ENCODE measurements around the gene SDHC.

DNA sequence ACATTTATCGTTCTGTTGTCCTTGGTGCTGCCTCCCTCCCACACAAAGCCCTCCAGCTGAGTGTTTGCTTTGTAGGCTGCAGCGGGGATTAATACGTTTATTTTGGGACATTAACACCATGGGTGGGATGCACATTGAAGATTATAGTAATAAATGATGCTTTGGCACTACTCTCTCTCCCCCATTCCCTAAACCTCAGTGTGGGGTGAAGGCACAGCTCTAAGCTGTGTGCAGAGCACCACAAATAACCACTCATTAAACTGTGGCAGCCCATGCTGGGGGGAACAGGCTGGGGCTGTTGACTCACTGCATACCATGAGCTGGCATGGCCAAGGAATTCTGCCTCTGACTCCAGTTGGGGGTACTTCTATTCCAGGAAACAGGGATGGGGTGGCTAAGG, 48.0 kb upstream of the SDHC start:
- TF ChIP-seq POLR2A (IDR thresholded peaks at IDR 0.05; ENCODE audit: borderline replicate concordance, extremely low read depth, insufficient read depth, insufficient read length), result no peak
- TF ChIP-seq, protein P1, sequence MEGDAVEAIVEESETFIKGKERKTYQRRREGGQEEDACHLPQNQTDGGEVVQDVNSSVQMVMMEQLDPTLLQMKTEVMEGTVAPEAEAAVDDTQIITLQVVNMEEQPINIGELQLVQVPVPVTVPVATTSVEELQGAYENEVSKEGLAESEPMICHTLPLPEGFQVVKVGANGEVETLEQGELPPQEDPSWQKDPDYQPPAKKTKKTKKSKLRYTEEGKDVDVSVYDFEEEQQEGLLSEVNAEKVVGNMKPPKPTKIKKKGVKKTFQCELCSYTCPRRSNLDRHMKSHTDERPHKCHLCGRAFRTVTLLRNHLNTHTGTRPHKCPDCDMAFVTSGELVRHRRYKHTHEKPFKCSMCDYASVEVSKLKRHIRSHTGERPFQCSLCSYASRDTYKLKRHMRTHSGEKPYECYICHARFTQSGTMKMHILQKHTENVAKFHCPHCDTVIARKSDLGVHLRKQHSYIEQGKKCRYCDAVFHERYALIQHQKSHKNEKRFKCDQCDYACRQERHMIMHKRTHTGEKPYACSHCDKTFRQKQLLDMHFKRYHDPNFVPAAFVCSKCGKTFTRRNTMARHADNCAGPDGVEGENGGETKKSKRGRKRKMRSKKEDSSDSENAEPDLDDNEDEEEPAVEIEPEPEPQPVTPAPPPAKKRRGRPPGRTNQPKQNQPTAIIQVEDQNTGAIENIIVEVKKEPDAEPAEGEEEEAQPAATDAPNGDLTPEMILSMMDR (IDR thresholded peaks at IDR 0.05 in 2 of 3, conservative IDR thresholded peaks at IDR 0.05 in 1 of 3; ENCODE audit: borderline replicate concordance in 1 of 3, insufficient read depth in 1 of 3, low read depth in 2 of 3, low read length in 2 of 3), result no peak
- TF ChIP-seq POLR2AphosphoS5 (IDR thresholded peaks at IDR 0.05; ENCODE audit: low read depth, low read length), result no peak
- no peak for TF ChIP-seq EZH2phosphoT487 (IDR thresholded peaks at IDR 0.05; ENCODE audit: borderline replicate concordance)
- no peak for TF ChIP-seq EGR1 (IDR thresholded peaks at IDR 0.05; ENCODE audit: low read depth)
- TF ChIP-seq RAD21 (IDR thresholded peaks at IDR 0.05; ENCODE audit: low read depth), result no peak
- TF ChIP-seq, protein P2, sequence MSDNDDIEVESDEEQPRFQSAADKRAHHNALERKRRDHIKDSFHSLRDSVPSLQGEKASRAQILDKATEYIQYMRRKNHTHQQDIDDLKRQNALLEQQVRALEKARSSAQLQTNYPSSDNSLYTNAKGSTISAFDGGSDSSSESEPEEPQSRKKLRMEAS (IDR thresholded peaks at IDR 0.05), result no peak
- TF ChIP-seq, protein P3, sequence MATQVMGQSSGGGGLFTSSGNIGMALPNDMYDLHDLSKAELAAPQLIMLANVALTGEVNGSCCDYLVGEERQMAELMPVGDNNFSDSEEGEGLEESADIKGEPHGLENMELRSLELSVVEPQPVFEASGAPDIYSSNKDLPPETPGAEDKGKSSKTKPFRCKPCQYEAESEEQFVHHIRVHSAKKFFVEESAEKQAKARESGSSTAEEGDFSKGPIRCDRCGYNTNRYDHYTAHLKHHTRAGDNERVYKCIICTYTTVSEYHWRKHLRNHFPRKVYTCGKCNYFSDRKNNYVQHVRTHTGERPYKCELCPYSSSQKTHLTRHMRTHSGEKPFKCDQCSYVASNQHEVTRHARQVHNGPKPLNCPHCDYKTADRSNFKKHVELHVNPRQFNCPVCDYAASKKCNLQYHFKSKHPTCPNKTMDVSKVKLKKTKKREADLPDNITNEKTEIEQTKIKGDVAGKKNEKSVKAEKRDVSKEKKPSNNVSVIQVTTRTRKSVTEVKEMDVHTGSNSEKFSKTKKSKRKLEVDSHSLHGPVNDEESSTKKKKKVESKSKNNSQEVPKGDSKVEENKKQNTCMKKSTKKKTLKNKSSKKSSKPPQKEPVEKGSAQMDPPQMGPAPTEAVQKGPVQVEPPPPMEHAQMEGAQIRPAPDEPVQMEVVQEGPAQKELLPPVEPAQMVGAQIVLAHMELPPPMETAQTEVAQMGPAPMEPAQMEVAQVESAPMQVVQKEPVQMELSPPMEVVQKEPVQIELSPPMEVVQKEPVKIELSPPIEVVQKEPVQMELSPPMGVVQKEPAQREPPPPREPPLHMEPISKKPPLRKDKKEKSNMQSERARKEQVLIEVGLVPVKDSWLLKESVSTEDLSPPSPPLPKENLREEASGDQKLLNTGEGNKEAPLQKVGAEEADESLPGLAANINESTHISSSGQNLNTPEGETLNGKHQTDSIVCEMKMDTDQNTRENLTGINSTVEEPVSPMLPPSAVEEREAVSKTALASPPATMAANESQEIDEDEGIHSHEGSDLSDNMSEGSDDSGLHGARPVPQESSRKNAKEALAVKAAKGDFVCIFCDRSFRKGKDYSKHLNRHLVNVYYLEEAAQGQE (IDR thresholded peaks at IDR 0.05; ENCODE audit: low read depth), result no peak
- TF ChIP-seq FOSL1 (IDR thresholded peaks at IDR 0.05; ENCODE audit: low read depth), result no peak
- no peak for TF ChIP-seq SIN3A (IDR thresholded peaks at IDR 0.05; ENCODE audit: low read depth)

All from HCT116 (cell line).